T-helper 2 cell treated with Interferon-gamma antibody and Interleukin-4, amounts not matched to agents 100 ng/mL and 5 ng/mL, for 36 hours (primary cell): Measurements from ENCODE around the gene TREML1. TPM values are rescaled to one million over a fixed set of nuclear protein-coding genes. Genes with fewer than 3 reads are reported as not detected.
"Not testable (repeated sequence)": the region's sequence is repeated elsewhere in the genome, so short reads cannot be mapped to it uniquely, and the experiment has no call there.

Source experiments
- intact Hi-C: fragments of 100-400 bp; cut with micrococcal nuclease; formaldehyde crosslinking; loops from one replicate; pipeline ENCODE4 v1.15.1; 2023
- total RNA-seq: library from RNA; stranded (reverse); gene quantifications from 2 replicates; pipeline ENCODE4 v1.2.3, GENCODE V29; 2022

The TREML1 gene
- total RNA-seq, 1 donor from 2014 or later = not detected

DNA sequence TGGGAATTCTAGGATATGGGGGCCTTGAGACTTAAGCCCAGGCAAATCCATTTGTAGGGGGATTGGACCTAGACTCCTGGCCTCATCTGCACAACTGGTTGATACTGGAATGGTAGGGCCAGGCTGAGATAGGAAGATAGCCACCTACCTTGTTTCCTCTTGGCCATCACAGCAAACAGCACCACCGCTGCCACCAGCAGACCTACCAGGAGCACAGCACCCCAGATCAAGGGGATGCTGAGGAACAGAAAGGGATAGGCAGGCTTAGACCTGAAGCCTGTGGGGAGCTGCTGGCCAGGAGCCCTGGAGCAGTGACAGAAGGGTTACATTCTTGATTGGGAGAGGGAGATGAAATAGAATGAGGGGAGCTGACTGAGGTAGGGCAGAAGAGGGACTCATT is 3.5 kb downstream of the TREML1 start:
- intact Hi-C loops = no loop called here

DNA sequence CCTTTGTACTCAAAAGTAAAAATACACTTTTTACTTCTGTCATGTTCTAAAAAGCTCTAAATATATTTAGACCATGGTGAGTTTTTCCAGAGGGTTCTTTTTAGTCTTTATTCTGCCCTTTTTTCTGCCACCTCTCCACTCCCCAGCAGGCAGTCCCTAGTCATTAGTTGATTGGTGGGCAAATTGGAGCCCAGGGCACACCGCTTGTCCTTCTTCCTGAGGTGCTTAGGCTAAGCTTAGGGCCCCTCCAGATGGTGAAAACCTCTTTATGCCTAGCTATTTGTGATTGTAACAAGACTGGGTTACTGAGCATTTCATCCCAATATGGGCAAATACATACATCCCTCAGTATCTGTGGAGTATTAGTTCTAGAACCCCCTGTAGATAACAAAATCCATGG is 6.2 kb downstream of the TREML1 start:
- intact Hi-C loops = no loop called here

DNA sequence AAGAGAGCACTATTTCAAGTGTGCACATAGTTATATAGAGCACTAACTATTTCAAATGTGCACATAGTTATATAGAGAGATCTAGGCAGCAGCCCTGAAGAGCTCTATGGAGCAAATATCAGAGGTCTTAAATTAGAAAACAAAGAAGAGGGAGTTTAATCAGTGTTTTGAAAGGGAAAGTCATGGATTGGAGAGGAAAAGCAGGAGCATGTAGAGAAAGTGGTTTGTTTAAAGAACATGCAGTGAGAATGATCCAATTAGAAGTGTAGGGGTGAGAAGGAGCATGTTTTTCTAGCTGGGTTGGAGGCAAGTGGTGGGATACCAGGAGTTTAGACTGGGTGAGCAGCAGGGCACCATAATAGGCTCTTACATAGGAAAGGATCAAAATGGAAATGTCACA is 17.2 kb downstream of the TREML1 start:
- intact Hi-C loops = no loop called here

DNA sequence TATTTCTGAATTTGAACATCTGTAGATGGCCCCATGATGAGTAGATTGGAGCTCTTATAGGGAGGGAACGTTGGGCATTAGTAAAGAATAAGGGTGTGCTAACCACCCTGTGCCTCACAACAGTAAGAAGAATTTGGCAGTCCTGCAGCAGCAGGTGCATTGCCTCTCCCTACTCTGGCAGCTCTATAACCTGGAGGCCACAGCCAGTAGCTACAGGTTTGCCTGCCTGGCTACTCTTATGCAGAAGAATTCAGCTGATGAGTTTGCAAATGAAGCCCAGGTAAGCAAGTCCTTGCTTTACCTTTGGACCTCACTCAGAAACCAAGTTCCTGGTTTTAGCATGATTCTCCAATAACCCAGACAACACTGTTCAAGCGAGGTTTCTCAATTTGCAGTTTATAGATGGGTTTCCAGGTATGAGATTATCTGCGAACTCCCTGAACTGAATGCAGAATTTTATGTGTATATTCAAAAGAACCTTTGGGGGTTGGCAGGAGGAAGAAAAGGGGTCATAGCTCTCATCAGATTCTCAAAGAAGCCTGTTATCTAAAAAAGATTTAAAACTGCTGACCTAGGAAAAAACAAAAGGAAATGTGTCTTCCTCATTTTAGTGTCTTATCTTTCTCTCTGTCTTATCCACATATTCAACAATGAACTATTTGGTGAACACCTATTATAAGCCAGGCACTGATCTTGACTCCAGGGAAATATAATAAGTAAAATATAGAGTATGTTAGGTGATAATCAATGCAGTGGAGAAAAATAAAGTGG is 18.9 kb downstream of the TREML1 start:
- intact Hi-C loops = no loop called here

GRCh38 chr6:41132254-41132653 is 21.9 kb downstream of the TREML1 start:
- intact Hi-C loops = no loop called here

GRCh38 chr6:41125282-41125681 is 28.9 kb downstream of the TREML1 start:
- intact Hi-C loops = no loop called here

DNA sequence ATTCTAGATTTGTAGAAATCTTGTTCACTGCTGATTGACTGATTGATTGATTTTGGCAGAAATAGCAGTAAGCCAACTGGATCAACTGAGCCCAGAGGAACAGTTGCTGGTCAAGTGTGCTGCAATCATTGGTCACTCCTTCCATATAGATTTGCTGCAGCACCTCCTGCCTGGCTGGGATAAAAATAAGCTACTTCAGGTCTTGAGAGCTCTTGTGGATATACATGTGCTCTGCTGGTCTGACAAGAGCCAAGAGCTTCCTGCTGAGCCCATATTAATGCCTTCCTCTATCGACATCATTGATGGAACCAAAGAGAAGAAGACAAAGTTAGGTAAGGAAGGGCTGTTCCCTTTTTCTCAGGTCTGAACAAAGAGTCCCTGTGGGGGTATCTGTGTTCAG is 31.2 kb downstream of the TREML1 start:
- intact Hi-C loops = no loop called here

GRCh38 chr6:41122373-41122772 is 31.8 kb downstream of the TREML1 start:
- intact Hi-C loops = no loop called here

DNA sequence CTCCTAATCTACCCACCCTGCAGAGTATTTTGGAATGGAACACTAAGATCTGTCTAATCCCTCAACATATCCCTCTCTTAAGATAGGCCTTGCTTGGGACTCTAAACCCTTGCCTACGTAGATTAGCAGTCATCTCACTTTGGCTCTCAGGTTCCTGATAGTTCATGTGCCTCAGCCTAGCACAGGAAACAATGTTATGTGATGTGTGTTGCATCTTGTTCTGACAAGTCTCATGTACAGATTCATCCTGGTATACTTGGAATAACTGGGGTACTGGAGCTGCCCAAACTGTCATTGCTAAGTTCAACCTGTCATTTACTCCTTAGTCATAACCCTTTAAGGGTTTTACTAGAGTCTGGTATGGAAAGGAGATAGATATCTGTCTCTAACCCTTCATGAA is 34.1 kb downstream of the TREML1 start:
- intact Hi-C loops = no loop called here

DNA sequence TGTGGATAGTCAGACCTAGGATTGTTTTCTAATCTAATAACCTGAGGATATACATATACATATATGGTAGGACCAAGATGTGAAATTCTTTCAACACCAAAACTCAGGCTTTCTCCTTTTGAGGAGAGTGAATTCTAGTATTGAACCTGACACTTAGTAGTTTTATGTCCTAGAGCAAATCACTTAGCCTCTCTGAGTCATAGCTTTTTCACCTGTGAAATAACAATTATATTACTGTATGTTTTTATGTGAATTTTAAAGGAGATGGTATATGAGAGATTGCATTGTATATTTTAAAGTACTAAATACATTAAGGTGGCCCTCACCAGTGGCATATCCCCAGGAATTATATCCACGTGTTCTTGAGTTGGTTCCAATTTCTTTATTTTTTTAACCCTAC is 34.6 kb downstream of the TREML1 start:
- intact Hi-C loops = no loop called here

- intact Hi-C loops = not testable (repeated sequence)
Measured at GRCh38 chr6:41115027-41115426, 39.1 kb downstream of the TREML1 start.

DNA sequence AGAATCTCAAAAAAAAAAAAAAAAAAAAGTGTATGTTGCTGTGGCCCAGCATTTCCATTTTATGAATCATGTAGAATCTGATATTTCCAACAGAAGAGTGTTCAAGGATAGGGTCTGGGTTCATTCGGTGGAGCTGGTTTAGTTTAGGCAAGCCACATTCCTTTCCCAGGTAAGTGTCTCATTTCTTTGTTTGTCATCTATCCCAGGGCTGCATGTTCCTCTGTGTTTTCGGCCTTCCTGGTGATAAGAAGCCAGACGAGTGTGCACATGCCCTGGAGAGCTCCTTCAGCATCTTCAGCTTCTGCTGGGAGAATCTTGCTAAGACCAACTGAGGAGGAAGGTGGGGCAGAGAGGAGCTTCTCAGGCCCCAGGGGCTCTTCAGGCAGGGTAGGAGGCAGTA is 43.1 kb downstream of the TREML1 start:
- intact Hi-C loops = no loop called here

GRCh38 chr6:41103847-41104246 is 50.3 kb downstream of the TREML1 start:
- intact Hi-C loops = no loop called here

DNA sequence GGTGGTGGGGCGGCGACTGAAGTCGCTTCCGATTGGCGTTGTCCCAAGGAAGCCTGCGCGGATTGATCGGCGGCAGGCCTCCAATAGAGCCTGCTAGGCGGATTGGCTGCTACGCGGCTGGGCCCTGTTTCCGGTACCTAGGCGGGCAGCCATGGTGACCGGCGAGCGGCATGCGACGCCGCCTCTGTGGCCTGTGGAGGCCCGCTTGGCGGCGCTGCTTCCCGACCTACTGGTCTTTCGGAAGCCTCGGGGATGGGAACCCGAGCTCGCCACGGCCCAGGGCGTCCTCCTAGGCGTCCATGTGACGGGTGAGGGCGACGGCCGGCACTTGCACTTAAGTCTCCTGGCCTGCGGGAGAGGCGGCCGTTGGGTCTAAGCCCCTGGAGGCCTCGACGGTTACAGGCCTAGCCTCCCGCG is 53.3 kb downstream of the TREML1 start:
- intact Hi-C loops = no loop called here

Other genes with a start within 250 kb of the TREML1 start
- 1.2 and 1.3 TPM in 2 replicates for gene UNC5CL, start 115.1 kb downstream of the TREML1 start, total RNA-seq
- gene TSPO2, start 111.9 kb downstream of the TREML1 start, total RNA-seq = not detected in 2 replicates
- gene APOBEC2, start 101.1 kb downstream of the TREML1 start, total RNA-seq = not detected in 2 replicates
- 23.0 and 27.2 TPM in 2 replicates for gene OARD1, start 82.0 kb downstream of the TREML1 start, total RNA-seq
- gene NFYA, start 81.4 kb downstream of the TREML1 start, total RNA-seq = 33.7 TPM in 2 replicates
- gene TREM2, start 8.8 kb upstream of the TREML1 start, total RNA-seq = not detected in 2 replicates
- gene TREML2, start 46.8 kb upstream of the TREML1 start, total RNA-seq = 24.8 and 26.8 TPM in 2 replicates
- not detected in 2 replicates for gene TREML4, start 74.0 kb upstream of the TREML1 start, total RNA-seq
- not detected in 2 replicates for gene TREM1, start 132.3 kb upstream of the TREML1 start, total RNA-seq
- gene NCR2, start 181.3 kb upstream of the TREML1 start, total RNA-seq = not detected in 2 replicates